K562 (cell line): Measurements from ENCODE around the gene VARS1. TPM values are rescaled to one million over a fixed set of nuclear protein-coding genes. Genes with fewer than 3 reads are reported as not detected.

ENCODE experiments used
- ATF1 ChIP-seq, 2 experiments: fragments of 450-650 bp in 1 of 2; IDR thresholded peaks; 2 replicates each; pipeline ENCODE4 v1.6.1; 2016; ENCODE audit warnings: missing compliant biosample characterization in 1 of 2, missing genetic modification characterization in 1 of 2
- CBX3 ChIP-seq, 2 experiments: IDR thresholded peaks; 1 replicate in 1 of 2; 2 replicates in 1 of 2; pipeline ENCODE4 v1.6.1; 2012; ENCODE audit warnings: inconsistent platforms in 2 of 2, low read length in 2 of 2, borderline replicate concordance in 1 of 2, control low read depth in 1 of 2
- CCAR2 ChIP-seq: fragments of 200-400 bp; formaldehyde crosslinking; IDR thresholded peaks from 2 replicates; pipeline ENCODE4 v1.6.1; 2017; ENCODE audit warnings: mild to moderate bottlenecking, low read depth, low read length
- CHD1 ChIP-seq: fragments of 200-600 bp; sonication (generic); IDR thresholded peaks from one replicate; pipeline ENCODE4 v1.6.1; 2012; ENCODE audit warnings: mild to moderate bottlenecking, moderate library complexity, low read length, inconsistent platforms
- CHD4 ChIP-seq: fragments of 200-600 bp; sonication (generic); IDR thresholded peaks from 3 replicates; pipeline ENCODE4 v1.6.1; 2012; ENCODE audit warnings: low read depth, mild to moderate bottlenecking, mixed read lengths, low read length, inconsistent platforms; ENCODE audit not compliant: insufficient read depth, insufficient replicate concordance, poor library complexity, severe bottlenecking
- ETV5 ChIP-seq: sonication (generic); formaldehyde crosslinking; IDR thresholded peaks from 2 replicates; pipeline ENCODE4 v1.4.0; 2020; ENCODE audit warnings: low read depth, mild to moderate bottlenecking, missing genetic modification reagents
- HNRNPLL ChIP-seq: fragments of 200-400 bp; formaldehyde crosslinking; IDR thresholded peaks from 2 replicates; pipeline ENCODE4 v1.6.1; 2017; ENCODE audit warnings: low read length, low read depth, mild to moderate bottlenecking; ENCODE audit not compliant: poor library complexity, severe bottlenecking
- IRF9 ChIP-seq: fragments of 450-650 bp; IDR thresholded peaks from 2 replicates; pipeline ENCODE4 v1.6.1; 2016; ENCODE audit warnings: missing biosample characterization, missing genetic modification characterization
- KDM4B ChIP-seq, 2 experiments: fragments of 450-650 bp in 1 of 2; sonication (generic) in 1 of 2; IDR thresholded peaks; 2 replicates each; pipeline ENCODE4 v1.6.1; 2016 to 2017; ENCODE audit warnings: borderline replicate concordance in 2 of 2, antibody characterized with exemption in 1 of 2, low read depth in 1 of 2, mild to moderate bottlenecking in 1 of 2
- KLF16 ChIP-seq: IDR thresholded peaks from 2 replicates; pipeline ENCODE4 v1.6.1; 2016; ENCODE audit warnings: antibody characterized with exemption
- MAX ChIP-seq: sonication (generic); formaldehyde crosslinking; IDR thresholded peaks from 2 replicates; pipeline ENCODE4 v1.9.0; 2022; ENCODE audit warnings: mild to moderate bottlenecking, missing genetic modification reagents
- MYNN ChIP-seq, 2 experiments: sonication (generic); formaldehyde crosslinking in 1 of 2; IDR thresholded peaks; 2 replicates each; pipeline versions ENCODE4 v1.5.0 to v1.6.1; 2016 to 2020; ENCODE audit warnings: antibody characterized with exemption in 1 of 2, missing genetic modification reagents in 1 of 2
- RBM14 ChIP-seq: fragments of 200-400 bp; formaldehyde crosslinking; IDR thresholded peaks from 2 replicates; pipeline ENCODE4 v1.6.1; 2018; ENCODE audit warnings: low read depth, mild to moderate bottlenecking, low read length, moderate library complexity, borderline replicate concordance; ENCODE audit not compliant: insufficient read depth
- RBM15 ChIP-seq: fragments of 200-400 bp; formaldehyde crosslinking; IDR thresholded peaks from 2 replicates; pipeline ENCODE4 v1.6.1; 2018; ENCODE audit warnings: mild to moderate bottlenecking, low read length, moderate library complexity; ENCODE audit not compliant: insufficient read depth
- SPI1 ChIP-seq: IDR thresholded peaks from 2 replicates; pipeline ENCODE4 v1.6.1; 2011; ENCODE audit warnings: low read depth, low read length, control low read depth, borderline replicate concordance
- TARDBP ChIP-seq: fragments of 450-650 bp; IDR thresholded peaks from 2 replicates; pipeline ENCODE4 v1.6.1; 2016
- ZMIZ1 ChIP-seq, 2 experiments: fragments of 150-350 bp in 1 of 2; IDR thresholded peaks; 2 replicates each; pipeline ENCODE4 v1.6.1; 2012 to 2016; ENCODE audit warnings: low read depth in 2 of 2, low read length in 2 of 2, mild to moderate bottlenecking in 1 of 2, moderate library complexity in 1 of 2
- ZNF239 ChIP-seq: fragments of 250-450 bp; sonication (Bioruptor Pico); IDR thresholded peaks from 2 replicates; pipeline ENCODE4 v1.4.0; 2020; ENCODE audit warnings: mild to moderate bottlenecking
- ZNF280A ChIP-seq: fragments of 450-650 bp; IDR thresholded peaks from 2 replicates; pipeline ENCODE4 v1.6.1; 2018; ENCODE audit warnings: mild to moderate bottlenecking, low read depth; ENCODE audit not compliant: partially characterized antibody
- ZNF644 ChIP-seq: fragments of 200-800 bp; sonication (Bioruptor generic); IDR thresholded peaks from 2 replicates; pipeline ENCODE4 v1.6.1; 2016; ENCODE audit warnings: low read depth, missing genetic modification characterization, missing compliant biosample characterization
- polyA plus RNA-seq, 8 experiments: library from polyadenylated mRNA; depleted of rRNA in 4 of 8; stranded (reverse) in 5 of 8; unstranded in 3 of 8; fragments of >200 nt; fragmentation: Nextera tagmentation in 2 of 8; fragmentation: Illumina TruSeq in 1 of 8; extraction: Ambion mirVana in 2 of 8; extraction: Trizol in 1 of 8; gene quantifications; 2 replicates each; pipeline versions ENCODE4 v1.2.1 to v1.2.3, GENCODE V29; 2011 to 2014; ENCODE audit warnings: inconsistent platforms in 1 of 8, missing spikeins in 1 of 8
- total RNA-seq, 7 experiments: library from RNA; depleted of rRNA in 6 of 7; stranded (reverse); fragments of >200 nt in 6 of 7; fragmentation: Illumina TruSeq in 2 of 7; extraction: Trizol in 2 of 7; gene quantifications; 2 replicates each; pipeline versions ENCODE4 v1.2.1 to v1.2.3, GENCODE V29; 2011 to 2021; ENCODE audit warnings: low replicate concordance in 1 of 7

The VARS1 gene
- total and polyA plus RNA-seq, 9 of the 15 experiments (the other 6 are each of a cell fraction or from before 2014, with no cell fraction given) = 2.9 to 488 (median 130) TPM

- TF ChIP-seq IRF9 (tag) = no peak
- TF ChIP-seq SPI1 = no peak
- no peak for TF ChIP-seq MAX (CRISPR knock-in tag)
- TF ChIP-seq CCAR2 = peak; percentile 73; the same call in 1 of the 2 replicates
- TF ChIP-seq RBM15 = no peak
- TF ChIP-seq ATF1 (CRISPR knock-in tag; IDR thresholded peaks at IDR 0.05) = no peak
- peak; percentile 14; the same call in 1 of the 2 replicates for TF ChIP-seq ATF1 (tag; IDR thresholded peaks at IDR 0.05)
- TF ChIP-seq KLF16 = no peak
- no peak for TF ChIP-seq ZNF280A
- no peak; the same call in none of the 2 replicates for TF ChIP-seq ETV5 (CRISPR knock-in tag)
- TF ChIP-seq HNRNPLL = no peak
- no peak; the same call in 1 of the 2 replicates for TF ChIP-seq ZNF644 (tag)
- TF ChIP-seq CHD1 = no peak
- 0 out of 4 replicates have a peak, but pooled peaks of 1 of the 2 experiments have one; percentile 12 for TF ChIP-seq ZMIZ1 (IDR thresholded peaks at IDR 0.05; ENCODE audit: low read depth in 2 of 2, low read length in 2 of 2)
- TF ChIP-seq MYNN (IDR thresholded peaks at IDR 0.05) = peak; percentile 75
- TF ChIP-seq MYNN (CRISPR knock-in tag; IDR thresholded peaks at IDR 0.05) = no peak
- no peak for TF ChIP-seq RBM14
- no peak for TF ChIP-seq CHD4
- peak; percentile 63 for TF ChIP-seq ZNF239 (CRISPR knock-in tag)
- peak in 1 of 2 experiments; percentile 94; a peak in 2 of 4 replicates for TF ChIP-seq KDM4B (IDR thresholded peaks at IDR 0.05; ENCODE audit: borderline replicate concordance in 2 of 2, low read depth in 1 of 2)
- peak in 1 of 2 experiments; percentile 30; a peak in 1 of 3 replicates for TF ChIP-seq CBX3 (IDR thresholded peaks at IDR 0.05; ENCODE audit: borderline replicate concordance in 1 of 2, low read length in 2 of 2)
- TF ChIP-seq TARDBP = no peak
These were observed 26.7 kb upstream of the VARS1 start (continued) for GRCh38 chr6:31822036-31822821.
